KMS-11 (cell line): ENCODE data around the gene CLEC4F.

Source experiments
- H2AFZ ChIP-seq: fragments of 200-600 bp; sonication (generic); 2 replicates; pipeline ENCODE4 v1.6.1; 2016; ENCODE audit warnings: antibody characterized with exemption, mixed run types, low read depth
- H3K27ac ChIP-seq: fragments of 200-600 bp; sonication (generic); 2 replicates; pipeline ENCODE4 v1.6.1; 2016; ENCODE audit warnings: mild to moderate bottlenecking, mixed run types
- H3K27me3 ChIP-seq: fragments of 200-600 bp; sonication (generic); 2 replicates; pipeline ENCODE4 v1.6.1; 2017; ENCODE audit warnings: mild to moderate bottlenecking, low read depth, mixed run types, moderate library complexity; ENCODE audit not compliant: insufficient read depth
- H3K36me3 ChIP-seq: fragments of 200-600 bp; sonication (generic); 2 replicates; pipeline ENCODE4 v1.6.1; 2017; ENCODE audit warnings: mild to moderate bottlenecking, mixed run types; ENCODE audit not compliant: insufficient read depth
- H3K4me1 ChIP-seq: fragments of 200-600 bp; sonication (generic); 2 replicates; pipeline ENCODE4 v1.6.1; 2016; ENCODE audit warnings: mild to moderate bottlenecking, low read depth, mixed run types; ENCODE audit not compliant: poor library complexity, severe bottlenecking
- H3K4me2 ChIP-seq: fragments of 200-600 bp; sonication (generic); 2 replicates; pipeline ENCODE4 v1.7.0; 2016; ENCODE audit warnings: mild to moderate bottlenecking, mixed run types
- H3K4me3 ChIP-seq: fragments of 200-600 bp; sonication (generic); IDR thresholded peaks from 2 replicates; pipeline ENCODE4 v1.6.1; 2017; ENCODE audit warnings: low read depth, low read length, mixed read lengths; ENCODE audit not compliant: insufficient read depth
- H3K79me2 ChIP-seq: fragments of 200-600 bp; sonication (generic); 2 replicates; pipeline ENCODE4 v1.6.1; 2016; ENCODE audit warnings: low read depth, mixed run types; ENCODE audit not compliant: insufficient read depth
- H3K9ac ChIP-seq: fragments of 200-600 bp; sonication (generic); 2 replicates; pipeline ENCODE4 v1.6.1; 2016; ENCODE audit warnings: mild to moderate bottlenecking, mixed run types
- H4K20me1 ChIP-seq: fragments of 200-600 bp; sonication (generic); 2 replicates; pipeline ENCODE4 v1.6.1; 2016; ENCODE audit warnings: mild to moderate bottlenecking, mixed run types; ENCODE audit not compliant: insufficient read depth
- TF ChIP-seq, protein P1 (sequence below): fragments of 200-600 bp; sonication (generic); conservative IDR thresholded peaks from 2 replicates; pipeline ENCODE4 v1.6.1; 2017; ENCODE audit warnings: low read depth, mild to moderate bottlenecking, antibody characterized with exemption, low read length, moderate library complexity, mixed read lengths

CLEC4F gene

DNA sequence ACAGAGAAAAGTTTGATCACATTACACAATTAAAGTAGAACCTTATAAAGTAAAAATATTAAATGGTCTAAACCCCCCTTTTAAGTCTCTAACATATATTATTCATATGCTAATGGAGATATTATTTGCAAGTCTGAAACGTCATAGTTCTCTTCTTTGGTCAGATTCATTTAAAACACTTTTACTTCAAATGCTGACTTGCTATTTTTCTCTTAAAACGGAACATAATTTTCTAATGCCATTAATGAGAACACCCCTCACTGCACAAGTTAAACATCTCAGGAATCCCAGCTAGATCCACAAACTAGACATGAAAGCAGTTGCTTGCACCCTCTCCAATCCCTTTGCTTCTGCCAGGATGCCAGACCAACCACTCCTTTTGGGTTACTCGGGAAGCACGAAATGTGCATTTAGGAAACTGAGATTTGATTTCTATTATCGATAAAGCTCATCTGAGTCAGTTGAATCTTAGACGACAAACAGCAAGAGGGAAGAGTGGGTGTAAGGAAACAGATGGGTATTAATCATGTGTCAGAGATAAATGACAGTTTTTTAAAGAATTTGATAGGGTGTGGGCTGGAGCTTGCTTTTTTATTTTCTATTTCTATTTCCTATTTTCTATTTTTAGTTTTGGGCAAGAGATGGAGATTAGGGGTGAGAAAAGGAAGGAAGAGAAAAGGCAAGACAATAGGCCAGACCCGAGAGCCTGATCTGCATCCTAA is 53.9 kb downstream of the CLEC4F start:
- peak overlapping the region; percentile 91; the same call in 1 of the 2 replicates for H2AFZ ChIP-seq
- TF ChIP-seq, protein P1, sequence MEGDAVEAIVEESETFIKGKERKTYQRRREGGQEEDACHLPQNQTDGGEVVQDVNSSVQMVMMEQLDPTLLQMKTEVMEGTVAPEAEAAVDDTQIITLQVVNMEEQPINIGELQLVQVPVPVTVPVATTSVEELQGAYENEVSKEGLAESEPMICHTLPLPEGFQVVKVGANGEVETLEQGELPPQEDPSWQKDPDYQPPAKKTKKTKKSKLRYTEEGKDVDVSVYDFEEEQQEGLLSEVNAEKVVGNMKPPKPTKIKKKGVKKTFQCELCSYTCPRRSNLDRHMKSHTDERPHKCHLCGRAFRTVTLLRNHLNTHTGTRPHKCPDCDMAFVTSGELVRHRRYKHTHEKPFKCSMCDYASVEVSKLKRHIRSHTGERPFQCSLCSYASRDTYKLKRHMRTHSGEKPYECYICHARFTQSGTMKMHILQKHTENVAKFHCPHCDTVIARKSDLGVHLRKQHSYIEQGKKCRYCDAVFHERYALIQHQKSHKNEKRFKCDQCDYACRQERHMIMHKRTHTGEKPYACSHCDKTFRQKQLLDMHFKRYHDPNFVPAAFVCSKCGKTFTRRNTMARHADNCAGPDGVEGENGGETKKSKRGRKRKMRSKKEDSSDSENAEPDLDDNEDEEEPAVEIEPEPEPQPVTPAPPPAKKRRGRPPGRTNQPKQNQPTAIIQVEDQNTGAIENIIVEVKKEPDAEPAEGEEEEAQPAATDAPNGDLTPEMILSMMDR: no peak
- H3K4me3 ChIP-seq: peak overlapping the region; percentile 80
- H3K4me1 ChIP-seq: peaks cover 46% of the 10 kb centered on the region
- H3K27ac ChIP-seq: peak overlapping the region; percentile 83; the same call in 1 of the 2 replicates
- H3K4me2 ChIP-seq: peak overlapping the region; percentile 93
- no peaks in the 10 kb centered on the region for H4K20me1 ChIP-seq
- peak overlapping the region; percentile 93 for H3K9ac ChIP-seq
- H3K79me2 ChIP-seq: peaks cover 47% of the 10 kb centered on the region; the same call in 1 of the 2 replicates
- no peaks in the 10 kb centered on the region for H3K36me3 ChIP-seq
- no peaks in the 10 kb centered on the region for H3K27me3 ChIP-seq

DNA sequence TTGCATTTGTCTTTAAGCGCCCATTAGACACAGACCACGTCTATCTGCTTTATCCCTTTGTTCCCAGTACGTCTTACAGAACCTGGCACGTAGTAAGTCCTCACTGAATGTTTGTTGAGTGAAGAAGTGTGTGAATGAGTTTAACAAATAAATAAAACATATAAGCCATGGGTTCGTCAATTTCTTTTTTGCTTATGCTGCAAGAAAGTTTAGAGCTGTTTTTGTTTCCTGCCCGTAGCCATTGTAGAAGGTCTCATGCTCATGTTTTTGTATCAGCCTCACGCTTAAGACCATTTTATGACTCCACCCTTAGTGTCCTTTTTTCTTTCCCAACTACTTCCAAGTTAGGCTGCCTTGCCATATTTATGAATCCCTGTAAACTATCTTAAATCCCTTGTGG is 54.9 kb downstream of the CLEC4F start:
- H2AFZ ChIP-seq: no peak overlapping the region
- H3K4me3 ChIP-seq: no peak overlapping the region
- no peak overlapping the region for H3K9ac ChIP-seq
- no peak overlapping the region for H3K27ac ChIP-seq
- H3K79me2 ChIP-seq: peaks cover 47% of the 10 kb centered on the region; the same call in 1 of the 2 replicates
- no peaks in the 10 kb centered on the region for H3K27me3 ChIP-seq
- H3K4me2 ChIP-seq: no peak overlapping the region; the same call in 1 of the 2 replicates
- no peaks in the 10 kb centered on the region for H3K36me3 ChIP-seq
- peaks cover 36% of the 10 kb centered on the region for H3K4me1 ChIP-seq
- TF ChIP-seq, protein P1: no peak
- no peaks in the 10 kb centered on the region for H4K20me1 ChIP-seq

DNA sequence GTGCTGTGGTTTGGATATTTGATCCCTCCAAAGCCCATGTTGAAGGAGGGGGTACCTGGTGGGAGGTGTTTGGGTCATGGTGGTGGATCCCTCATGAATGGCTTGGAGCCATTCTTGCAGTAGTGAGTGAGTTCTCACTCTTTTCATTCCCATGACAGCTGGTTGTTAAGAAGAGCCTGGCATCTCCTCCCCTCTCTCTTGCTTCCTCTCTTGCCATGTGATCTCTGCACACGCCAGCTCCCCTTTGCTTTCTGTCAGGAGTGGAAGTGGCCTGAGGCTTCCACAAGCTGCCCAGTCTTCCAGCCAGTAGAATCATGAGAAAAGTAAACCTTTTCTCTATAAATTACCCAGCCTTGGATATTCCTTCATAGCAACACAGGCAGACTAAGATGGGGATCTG is 61.0 kb downstream of the CLEC4F start:
- no peaks in the 10 kb centered on the region for H4K20me1 ChIP-seq
- peaks cover 36% of the 10 kb centered on the region; the same call in 1 of the 2 replicates for H3K79me2 ChIP-seq
- H3K9ac ChIP-seq: no peak overlapping the region
- no peak overlapping the region for H3K27ac ChIP-seq
- no peak overlapping the region for H2AFZ ChIP-seq
- H3K36me3 ChIP-seq: no peaks in the 10 kb centered on the region
- H3K4me1 ChIP-seq: peaks cover 11% of the 10 kb centered on the region
- no peak overlapping the region for H3K4me3 ChIP-seq
- H3K27me3 ChIP-seq: no peaks in the 10 kb centered on the region
- H3K4me2 ChIP-seq: no peak overlapping the region
- TF ChIP-seq, protein P1: no peak
